GM21786 (cell line): ENCODE data around the gene CADM1.

Experiments used
- ATAC-seq: cut with Tn5 transposase; IDR thresholded peaks from one replicate; pipeline ENCODE4 v1.9.1; 2021; ENCODE audit not compliant: unreplicated experiment

The CADM1 gene

GRCh38 chr11:115129473-115130289 is 374.5 kb downstream of the CADM1 start:
- no peak for ATAC-seq

GRCh38 chr11:115128226-115128625 is 376.0 kb downstream of the CADM1 start:
- no peak for ATAC-seq

GRCh38 chr11:115127790-115128189 is 376.4 kb downstream of the CADM1 start:
- ATAC-seq = no peak

- ATAC-seq = peak; percentile 82
Measured at GRCh38 chr11:115126515-115127208, 377.6 kb downstream of the CADM1 start.

GRCh38 chr11:115126092-115126491 is 378.1 kb downstream of the CADM1 start:
- peak; percentile 20 for ATAC-seq

- ATAC-seq = no peak
Measured at GRCh38 chr11:115124786-115125185, 379.4 kb downstream of the CADM1 start.

- no peak for ATAC-seq
Measured at GRCh38 chr11:115123641-115124040, 380.6 kb downstream of the CADM1 start.

- ATAC-seq = no peak
Measured at GRCh38 chr11:115122274-115122673, 381.9 kb downstream of the CADM1 start.
